NB4 (cell line): Measurements from ENCODE around the gene USP24.

Experiments used
- MYC ChIP-seq: IDR thresholded peaks from 2 replicates; pipeline ENCODE4 v1.6.1; 2011; ENCODE audit warnings: low read depth, low read length
- POLR2A ChIP-seq: IDR thresholded peaks from 2 replicates; pipeline ENCODE4 v1.6.1; 2011; ENCODE audit warnings: mild to moderate bottlenecking; ENCODE audit not compliant: insufficient read length; ENCODE audit errors: extremely low read depth
- TF ChIP-seq, protein P1 (sequence below): IDR thresholded peaks from one replicate; pipeline ENCODE4 v1.5.1; 2012; ENCODE audit warnings: low read depth, low read length
- TF ChIP-seq, protein P2 (sequence below): IDR thresholded peaks from 2 replicates; pipeline ENCODE4 v1.6.1; 2011; ENCODE audit warnings: low read depth, low read length

- TF ChIP-seq, protein P1, sequence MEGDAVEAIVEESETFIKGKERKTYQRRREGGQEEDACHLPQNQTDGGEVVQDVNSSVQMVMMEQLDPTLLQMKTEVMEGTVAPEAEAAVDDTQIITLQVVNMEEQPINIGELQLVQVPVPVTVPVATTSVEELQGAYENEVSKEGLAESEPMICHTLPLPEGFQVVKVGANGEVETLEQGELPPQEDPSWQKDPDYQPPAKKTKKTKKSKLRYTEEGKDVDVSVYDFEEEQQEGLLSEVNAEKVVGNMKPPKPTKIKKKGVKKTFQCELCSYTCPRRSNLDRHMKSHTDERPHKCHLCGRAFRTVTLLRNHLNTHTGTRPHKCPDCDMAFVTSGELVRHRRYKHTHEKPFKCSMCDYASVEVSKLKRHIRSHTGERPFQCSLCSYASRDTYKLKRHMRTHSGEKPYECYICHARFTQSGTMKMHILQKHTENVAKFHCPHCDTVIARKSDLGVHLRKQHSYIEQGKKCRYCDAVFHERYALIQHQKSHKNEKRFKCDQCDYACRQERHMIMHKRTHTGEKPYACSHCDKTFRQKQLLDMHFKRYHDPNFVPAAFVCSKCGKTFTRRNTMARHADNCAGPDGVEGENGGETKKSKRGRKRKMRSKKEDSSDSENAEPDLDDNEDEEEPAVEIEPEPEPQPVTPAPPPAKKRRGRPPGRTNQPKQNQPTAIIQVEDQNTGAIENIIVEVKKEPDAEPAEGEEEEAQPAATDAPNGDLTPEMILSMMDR: no peak
- TF ChIP-seq, protein P2, sequence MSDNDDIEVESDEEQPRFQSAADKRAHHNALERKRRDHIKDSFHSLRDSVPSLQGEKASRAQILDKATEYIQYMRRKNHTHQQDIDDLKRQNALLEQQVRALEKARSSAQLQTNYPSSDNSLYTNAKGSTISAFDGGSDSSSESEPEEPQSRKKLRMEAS: no peak
- TF ChIP-seq POLR2A (no peak), MYC (no peak)
These were observed 42.9 kb downstream of the USP24 start for GRCh38 chr1:55172272-55172671.
